Endothelial cell of umbilical vein (primary cell): ENCODE results near the gene FIBCD1.

Experiments used
- CTCF ChIP-seq, 2 donors: IDR thresholded peaks; 1 replicate in 1 of 2; 2 replicates in 1 of 2; pipeline ENCODE4 v1.5.1; 2011; ENCODE audit warnings: low read length in 2 of 2, mild to moderate bottlenecking in 2 of 2, moderate library complexity in 2 of 2, control low read depth in 1 of 2, inconsistent platforms in 1 of 2, low read depth in 1 of 2; ENCODE audit not compliant: insufficient read depth in 1 of 2; ENCODE audit errors: extremely low read depth in 1 of 2
- GATA2 ChIP-seq: IDR thresholded peaks from 2 replicates; pipeline ENCODE4 v1.7.0; 2011; ENCODE audit warnings: low read depth, mild to moderate bottlenecking, moderate library complexity, mixed read lengths, low read length; ENCODE audit not compliant: insufficient read length, insufficient read depth
- JUN ChIP-seq: IDR thresholded peaks from 2 replicates; pipeline ENCODE4 v1.6.1; 2011; ENCODE audit warnings: borderline replicate concordance, low read depth; ENCODE audit not compliant: insufficient read length, insufficient read depth
- POLR2A ChIP-seq: IDR thresholded peaks from 2 replicates; pipeline ENCODE4 v1.6.1; 2012; ENCODE audit warnings: low read depth, mild to moderate bottlenecking, control low read depth, low read length

GRCh38 chr9:130914417-130915095 is 24.5 kb downstream of the FIBCD1 start:
- no peak for TF ChIP-seq GATA2
- no peak for TF ChIP-seq POLR2A
- no peak for TF ChIP-seq JUN
- no peak for TF ChIP-seq CTCF (IDR thresholded peaks at IDR 0.05; ENCODE audit: extremely low read depth in 1 of 2, insufficient read depth in 1 of 2, low read depth in 1 of 2, low read length in 2 of 2)
